ENCODE measurements around the gene TBX21. TPM values are rescaled to one million over a fixed set of nuclear protein-coding genes. Genes with fewer than 3 reads are reported as not detected.

Gene TBX21
- total and polyA plus RNA-seq, 9 of the 15 experiments (the other 6 are each of a cell fraction or from before 2014, with no cell fraction given) = 0.07 TPM; not detected in 8

GRCh38 chr17:47789611-47790561 is 56.9 kb downstream of the TBX21 start (continued):
- TF ChIP-seq REST (IDR thresholded peaks at IDR 0.05; ENCODE audit: borderline replicate concordance) = peak; percentile 49
- no peak for TF ChIP-seq REST (CRISPR knock-in tag; IDR thresholded peaks at IDR 0.05; ENCODE audit: low read depth)
- TF ChIP-seq RB1 (IDR thresholded peaks at IDR 0.05; ENCODE audit: low read depth) = 0 out of 2 replicates have a peak, but pooled peaks have one; percentile 35
- TF ChIP-seq MAX (CRISPR knock-in tag; IDR thresholded peaks at IDR 0.05) = 0 out of 2 replicates have a peak, but pooled peaks have one; percentile 27
- peak; percentile 42 to 76 for TF ChIP-seq RAD21 (CRISPR knock-in tag; conservative IDR thresholded peaks at IDR 0.05 in 1 of 2, IDR thresholded peaks at IDR 0.05 in 1 of 2)
- no peak for TF ChIP-seq ZNF311 (CRISPR knock-in tag; IDR thresholded peaks at IDR 0.05)
- TF ChIP-seq RUNX1 (IDR thresholded peaks at IDR 0.05; ENCODE audit: low read depth) = no peak
- TF ChIP-seq, protein P1, sequence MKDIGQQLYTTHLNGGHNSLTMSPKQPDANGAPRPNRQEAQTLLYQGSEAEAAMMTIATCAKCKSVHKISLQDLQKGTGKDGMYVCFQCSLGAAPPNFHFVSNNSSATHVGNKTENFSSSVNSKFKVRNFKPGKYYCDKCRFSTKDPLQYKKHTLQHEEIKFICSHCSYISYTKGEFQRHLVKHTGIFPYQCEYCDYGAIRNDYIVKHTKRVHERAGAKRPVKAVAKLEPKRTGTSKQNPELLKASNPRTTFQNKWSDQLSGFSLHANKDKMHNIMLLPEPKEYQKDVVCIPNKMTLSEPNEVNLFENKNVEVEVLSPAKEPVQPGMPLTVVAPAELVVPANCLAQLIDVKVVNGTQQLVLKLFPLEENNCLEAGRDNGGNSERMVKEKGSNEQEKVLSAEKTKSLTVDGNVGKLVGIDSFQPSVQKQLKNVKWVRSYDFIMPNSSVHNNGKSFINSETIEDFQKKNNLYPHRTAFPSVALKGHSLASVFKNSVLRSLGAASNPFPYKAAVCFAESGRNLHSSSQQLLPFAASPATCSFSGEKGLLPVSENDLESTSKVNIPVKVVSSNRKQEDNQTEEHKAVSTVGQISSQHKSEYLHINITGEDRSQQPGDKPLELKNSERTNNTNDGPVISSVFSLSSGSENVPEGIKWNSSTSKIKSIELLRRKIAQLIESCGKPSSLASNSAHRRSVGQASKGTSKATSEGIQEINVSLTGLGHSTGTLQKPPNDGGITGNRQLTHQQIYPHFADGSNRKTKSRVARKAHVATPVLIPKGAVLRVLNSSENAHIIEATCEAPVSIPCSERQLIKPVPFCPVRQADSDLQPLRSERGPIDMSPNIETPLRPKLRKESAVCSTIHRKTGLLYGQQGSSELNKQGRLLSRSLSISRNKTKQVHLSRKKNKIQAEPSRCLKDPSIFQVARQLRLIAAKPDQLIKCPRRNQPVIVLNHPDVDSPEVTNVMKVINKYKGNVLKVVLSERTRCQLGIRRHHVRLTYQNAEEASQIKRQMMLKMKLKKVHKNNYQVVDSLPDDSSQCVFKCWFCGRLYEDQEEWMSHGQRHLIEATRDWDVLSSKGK (CRISPR knock-in tag; IDR thresholded peaks at IDR 0.05) = no peak
- TF ChIP-seq ZNF316 (IDR thresholded peaks at IDR 0.05) = no peak
- TF ChIP-seq PHB2 (IDR thresholded peaks at IDR 0.05; ENCODE audit: low read depth) = no peak
- no peak for TF ChIP-seq TFAM (CRISPR knock-in tag; conservative IDR thresholded peaks at IDR 0.05)
- no peak for TF ChIP-seq ZNF224 (CRISPR knock-in tag; IDR thresholded peaks at IDR 0.05)
- no peak for TF ChIP-seq ZFP1 (CRISPR knock-in tag; IDR thresholded peaks at IDR 0.05)
- no peak for TF ChIP-seq ELF4 (CRISPR knock-in tag; IDR thresholded peaks at IDR 0.05)
- TF ChIP-seq JUND (IDR thresholded peaks at IDR 0.05; ENCODE audit: borderline replicate concordance, low read depth, low read length) = no peak
- TF ChIP-seq JUND (tag; IDR thresholded peaks at IDR 0.05; ENCODE audit: borderline replicate concordance, low read depth, low read length) = no peak

Measured in K562 (cell line).